Stimulated activated CD8-positive, alpha-beta memory T cell treated with anti-CD3 and anti-CD28 coated beads, Interleukin-15, amount 100 ng/mL, for 48 hours (primary cell): ENCODE data around the gene GIMAP2.
A peak's percentile ranks its signal among the peaks of the same experiment; 100 is the strongest.
"Not testable (repeated sequence)": the region's sequence is repeated elsewhere in the genome, so short reads cannot be mapped to it uniquely, and the experiment has no call there.

Source experiments
- DNase-seq, 2 donors: peaks; one replicate each; pipeline ENCODE4 v3.0.0-alpha.2; 2020; ENCODE audit warnings: low read depth in 2 of 2

GIMAP2 gene

GRCh38 chr7:150676854-150677253 lies 8.7 kb upstream of the GIMAP2 start:
- not testable (repeated sequence) for DNase-seq

GRCh38 chr7:150678601-150679000 lies 6.9 kb upstream of the GIMAP2 start:
- DNase-seq: not testable (repeated sequence)

GRCh38 chr7:150680364-150680763 lies 5.1 kb upstream of the GIMAP2 start:
- not testable (repeated sequence) for DNase-seq

- no peak for DNase-seq
These were observed 625 bp downstream of the GIMAP2 start for GRCh38 chr7:150686030-150686631.

- no peak for DNase-seq
These were observed 3.1 kb downstream of the GIMAP2 start for GRCh38 chr7:150688630-150689029.

DNA sequence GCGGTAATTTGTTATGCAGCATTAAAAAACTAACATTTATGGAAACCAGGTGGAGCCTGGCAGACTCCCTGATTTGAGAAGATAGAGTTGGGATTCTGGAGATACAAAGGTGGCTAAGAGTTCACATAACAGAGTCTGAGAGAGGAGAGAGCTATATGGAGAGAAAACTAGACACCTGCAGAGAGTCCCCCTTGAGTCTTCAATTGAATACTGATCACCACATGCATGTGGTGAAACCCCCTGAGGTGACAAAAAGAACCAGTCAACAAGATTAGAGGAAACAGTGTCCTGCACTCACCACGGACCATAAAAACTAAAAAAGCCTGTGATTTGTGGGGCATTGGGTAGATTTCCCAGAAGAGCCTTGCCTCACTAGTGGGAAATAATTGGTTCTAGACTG lies 10.1 kb downstream of the GIMAP2 start:
- DNase-seq: no peak

DNA sequence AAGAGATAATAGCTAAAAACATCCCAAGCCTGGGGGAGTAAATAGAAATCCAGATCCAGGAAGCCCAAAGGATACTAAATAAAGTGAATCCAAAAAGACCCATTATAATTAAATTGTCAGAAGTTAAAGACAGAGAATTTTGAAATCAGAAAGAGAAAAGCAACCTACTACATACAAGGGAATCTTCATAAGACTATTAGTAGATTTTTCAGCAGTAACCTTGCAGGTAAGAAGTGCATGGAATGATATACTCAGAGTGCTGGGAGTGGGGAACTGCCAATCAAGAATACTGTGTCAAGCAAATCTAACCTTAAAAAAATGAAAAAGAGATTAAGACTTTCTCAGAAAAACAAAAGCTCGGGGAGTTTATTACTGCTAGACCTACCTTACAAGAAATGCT lies 17.7 kb downstream of the GIMAP2 start:
- DNase-seq: no peak

- no peak for DNase-seq
These were observed 29.8 kb downstream of the GIMAP2 start for GRCh38 chr7:150715293-150715692.

GRCh38 chr7:150715738-150716137 lies 30.2 kb downstream of the GIMAP2 start:
- DNase-seq: no peak

DNA sequence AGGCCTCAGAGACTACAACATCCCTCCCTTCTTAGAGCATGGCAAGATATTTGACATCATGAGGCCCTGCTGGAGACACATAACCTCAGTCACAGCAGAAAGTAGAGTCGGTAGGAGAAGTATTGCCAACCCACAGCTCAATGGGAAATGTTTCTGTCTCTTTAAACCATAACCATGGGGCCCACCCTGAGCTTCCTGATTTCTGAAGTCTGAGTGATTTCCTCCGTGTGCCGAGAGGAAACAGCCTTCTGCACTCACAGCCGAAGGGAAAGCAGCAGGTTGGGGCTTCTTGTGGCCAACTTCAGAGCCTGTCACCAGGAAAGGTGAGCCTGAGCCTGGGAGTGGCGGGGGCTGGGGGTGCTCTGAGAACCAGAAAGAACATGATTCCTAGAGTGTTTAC lies 30.9 kb downstream of the GIMAP2 start, which contains the start of gene GIMAP1:
GIMAP1 (plus strand) TSS at position 246 of the 400 bp plus-strand sequence. CDS start 2,435 bp downstream, outside the sequence.
- DNase-seq: peak in 1 of 2 donors; percentile 45

- DNase-seq: no peak
These were observed 31.4 kb downstream of the GIMAP2 start for GRCh38 chr7:150716939-150717338.

- no peak for DNase-seq
These were observed 32.4 kb downstream of the GIMAP2 start for GRCh38 chr7:150717814-150718420.

DNA sequence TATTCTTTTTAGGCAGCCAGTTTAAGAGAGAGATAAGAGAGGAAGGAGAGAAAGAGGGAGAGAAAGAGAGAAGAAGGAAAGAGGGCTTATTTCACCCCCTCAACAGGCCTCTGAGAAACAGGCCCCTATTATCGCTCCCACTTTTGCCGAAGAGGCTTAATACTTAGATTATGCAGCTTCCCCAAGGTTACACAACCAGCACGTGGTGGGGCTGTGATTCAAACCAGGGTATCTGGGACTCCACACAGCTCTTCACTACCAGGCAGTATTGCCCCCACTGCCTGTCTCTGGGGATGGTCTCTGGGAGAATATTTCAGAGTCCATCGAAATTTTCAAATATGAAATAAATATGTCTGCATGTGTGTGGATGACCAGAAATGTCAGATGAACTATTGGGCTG lies 33.9 kb downstream of the GIMAP2 start:
- no peak for DNase-seq

DNA sequence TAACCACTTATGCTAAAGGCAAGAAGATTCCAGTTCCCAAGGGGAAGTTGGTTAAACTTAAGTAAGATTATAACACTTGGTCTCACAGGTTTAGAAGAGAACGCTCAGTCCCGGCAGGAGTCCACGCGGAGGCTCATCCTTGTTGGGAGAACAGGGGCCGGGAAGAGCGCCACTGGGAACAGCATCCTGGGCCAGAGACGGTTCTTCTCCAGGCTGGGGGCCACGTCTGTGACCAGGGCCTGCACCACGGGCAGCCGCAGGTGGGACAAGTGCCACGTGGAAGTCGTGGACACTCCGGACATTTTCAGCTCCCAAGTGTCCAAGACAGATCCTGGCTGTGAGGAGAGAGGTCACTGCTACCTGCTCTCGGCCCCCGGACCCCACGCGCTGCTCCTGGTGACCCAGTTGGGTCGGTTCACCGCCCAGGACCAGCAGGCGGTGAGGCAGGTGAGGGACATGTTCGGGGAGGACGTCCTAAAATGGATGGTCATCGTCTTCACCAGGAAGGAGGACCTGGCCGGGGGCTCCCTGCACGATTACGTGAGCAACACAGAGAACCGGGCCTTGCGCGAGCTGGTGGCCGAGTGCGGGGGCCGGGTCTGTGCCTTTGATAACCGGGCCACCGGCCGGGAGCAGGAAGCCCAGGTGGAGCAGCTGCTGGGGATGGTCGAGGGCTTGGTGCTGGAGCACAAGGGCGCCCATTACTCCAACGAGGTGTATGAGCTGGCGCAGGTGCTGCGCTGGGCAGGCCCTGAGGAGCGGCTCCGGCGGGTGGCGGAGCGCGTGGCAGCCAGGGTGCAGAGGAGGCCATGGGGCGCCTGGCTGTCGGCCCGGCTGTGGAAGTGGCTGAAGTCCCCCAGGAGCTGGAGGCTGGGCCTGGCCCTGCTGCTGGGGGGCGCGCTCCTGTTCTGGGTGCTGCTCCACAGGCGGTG lies 34.7 kb downstream of the GIMAP2 start:
- no peak for DNase-seq

DNA sequence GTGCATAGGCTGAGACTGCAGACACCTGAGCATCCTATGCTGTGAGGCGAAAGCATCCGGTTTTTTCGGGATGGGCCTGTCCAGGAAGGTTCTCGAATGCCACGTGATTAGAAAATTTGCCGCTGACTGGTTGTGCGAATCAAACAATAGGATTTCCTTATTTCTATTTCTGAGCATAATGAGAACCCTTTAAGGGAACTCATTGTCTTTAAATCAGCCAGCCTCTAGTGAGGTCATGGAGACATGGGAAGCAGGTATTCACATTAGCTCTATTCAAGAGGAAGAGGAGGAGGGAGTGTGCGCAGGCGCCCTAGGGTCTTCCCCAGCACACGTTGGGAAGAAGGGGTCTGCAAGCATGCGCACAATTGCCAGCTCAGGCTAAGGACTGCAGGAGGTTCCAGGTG lies 36.5 kb downstream of the GIMAP2 start:
- DNase-seq: no peak

- DNase-seq: no peak
These were observed 37.0 kb downstream of the GIMAP2 start for GRCh38 chr7:150722431-150722931.

DNA sequence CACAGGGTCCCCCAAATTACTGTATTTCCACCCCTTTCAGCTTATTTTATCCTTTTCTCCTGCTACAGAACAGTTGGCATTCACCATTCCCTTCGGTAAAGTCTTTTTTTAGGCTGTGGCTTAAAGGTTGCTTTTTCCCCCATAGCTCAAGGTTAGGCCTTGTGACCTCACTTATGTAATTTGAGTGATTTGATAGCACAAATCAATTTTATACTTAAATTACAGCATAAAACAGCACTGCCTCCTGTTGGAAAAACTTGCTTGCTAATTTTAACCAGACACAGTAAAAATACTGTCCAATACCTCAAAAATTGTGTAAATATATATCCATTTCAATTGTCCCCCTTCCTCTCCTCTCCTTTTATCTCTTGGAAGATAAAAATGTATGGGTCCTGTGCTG lies 38.0 kb downstream of the GIMAP2 start:
- no peak for DNase-seq

DNA sequence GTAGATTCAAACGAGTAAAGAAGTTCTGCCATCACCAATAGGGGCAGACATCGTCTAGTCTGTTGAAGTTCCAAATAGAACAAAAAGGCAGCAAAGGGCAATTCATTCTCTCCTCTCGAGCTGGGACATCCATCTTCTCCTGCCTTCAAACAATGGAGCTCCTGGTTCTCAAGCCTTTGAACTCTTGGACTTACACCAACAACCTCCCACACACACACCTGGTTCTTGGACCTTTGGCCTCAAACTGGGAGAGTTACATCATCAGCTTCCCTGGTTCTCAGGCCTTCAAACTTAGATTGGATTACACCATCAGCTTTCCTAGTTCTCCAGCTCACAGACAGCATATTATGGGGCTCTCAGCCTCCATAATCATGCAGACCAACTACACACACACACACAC lies 41.9 kb downstream of the GIMAP2 start:
- no peak for DNase-seq

DNA sequence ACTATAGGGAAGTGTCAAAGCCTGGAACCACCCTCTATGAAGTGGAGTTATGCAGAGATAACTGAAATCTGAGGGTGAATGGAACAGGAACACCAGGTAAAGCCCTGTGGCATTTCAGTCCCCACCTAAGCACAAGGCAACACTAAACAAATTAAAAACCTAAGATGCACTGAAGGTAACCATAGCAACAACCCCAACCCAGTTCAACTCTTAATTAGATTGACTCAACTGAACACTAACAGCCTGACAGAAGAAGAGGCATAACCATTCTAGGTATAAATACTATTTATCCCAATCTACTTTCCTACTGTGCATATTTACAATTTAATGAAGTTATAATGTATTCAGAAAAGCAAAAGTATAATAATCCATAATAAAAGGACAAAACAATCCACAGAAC lies 42.5 kb downstream of the GIMAP2 start:
- no peak for DNase-seq

DNA sequence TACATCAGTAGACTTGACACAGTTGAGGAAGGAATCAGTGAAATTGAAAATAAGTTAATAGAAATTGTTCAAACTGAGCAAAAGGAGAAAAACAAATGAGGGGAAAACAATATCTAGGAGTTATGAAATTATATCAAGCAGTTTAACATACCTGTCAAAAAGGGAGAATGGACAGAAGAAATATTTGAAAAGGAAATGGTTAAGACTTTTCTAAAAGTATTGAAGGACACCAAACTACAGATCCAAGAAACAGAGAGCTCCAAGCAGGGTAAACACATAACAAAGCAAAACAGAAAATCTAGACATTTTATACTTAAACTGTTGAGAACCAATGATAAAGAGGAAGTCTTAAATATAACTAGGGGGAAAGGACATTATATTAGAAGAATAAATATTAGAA lies 43.1 kb downstream of the GIMAP2 start:
- DNase-seq: no peak

DNA sequence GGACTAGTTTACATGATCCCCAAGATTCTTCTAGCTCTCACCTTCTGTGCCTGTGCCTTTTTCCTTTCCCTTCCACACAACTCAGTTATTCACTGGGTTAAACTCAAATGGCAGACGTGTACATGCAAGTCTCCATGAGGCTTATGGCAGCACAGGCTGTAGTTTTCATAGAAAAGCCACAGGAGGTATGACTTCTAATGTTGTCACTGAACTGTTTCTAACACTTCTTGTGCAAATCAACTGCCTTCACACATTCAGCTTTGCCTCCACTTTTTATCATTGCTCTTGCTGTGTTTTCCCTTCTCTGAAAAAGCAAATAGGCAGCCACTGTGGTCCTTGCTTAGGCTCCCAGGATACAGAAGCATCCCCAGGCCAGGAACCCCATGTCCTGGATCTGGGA lies 46.4 kb downstream of the GIMAP2 start:
- DNase-seq: no peak

DNA sequence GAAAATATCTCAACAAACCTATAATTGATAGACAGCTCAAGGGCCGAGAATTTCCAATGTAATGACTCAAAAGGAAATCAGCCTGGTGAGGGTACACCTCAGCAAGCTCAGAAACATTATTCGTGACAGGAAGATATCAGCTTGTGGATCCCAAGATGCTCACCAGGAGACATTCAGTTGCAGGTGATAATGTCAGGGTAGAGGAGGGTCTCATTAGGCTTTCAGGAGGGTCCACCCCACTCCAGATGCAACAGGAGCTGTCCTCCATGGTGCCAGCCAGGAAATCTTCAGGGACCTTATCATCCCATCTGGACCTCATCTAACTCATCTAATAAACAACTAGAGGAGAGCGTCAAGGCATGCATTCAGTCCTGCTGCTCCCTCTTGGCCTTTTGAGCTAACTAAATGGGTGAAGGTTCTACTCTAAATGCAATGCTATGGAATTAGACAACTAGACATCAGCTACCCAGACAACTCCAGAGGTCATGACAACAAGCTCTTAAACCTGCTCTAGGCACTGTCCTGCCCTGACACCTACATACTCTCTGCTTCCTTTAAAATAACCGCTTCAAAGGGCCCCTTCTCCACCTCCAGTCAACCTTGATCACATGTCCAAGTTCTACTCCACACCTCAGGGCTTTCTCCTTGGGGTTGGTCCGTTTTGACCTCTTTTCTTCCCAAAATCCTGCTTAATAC lies 47.4 kb downstream of the GIMAP2 start:
- DNase-seq: no peak
